ENCODE measurements around the gene DYRK1B.

GRCh38 chr19:39848392-39848791 is 14.4 kb upstream of the DYRK1B start:
- TF ChIP-seq POLR2A (IDR thresholded peaks at IDR 0.05) (no peak), CTCF (IDR thresholded peaks at IDR 0.05) (no peak)
